HG03571 (cell line): Measurements from ENCODE around the gene NAALADL1.
"Not testable (repeated sequence)": the region's sequence is repeated elsewhere in the genome, so short reads cannot be mapped to it uniquely, and the experiment has no call there.

ENCODE experiments used
- ATAC-seq: cut with Tn5 transposase; IDR thresholded peaks from one replicate; pipeline ENCODE4 v1.9.1; 2021; ENCODE audit not compliant: unreplicated experiment

NAALADL1 gene

GRCh38 chr11:65051398-65051858 is 6.9 kb downstream of the NAALADL1 start:
- ATAC-seq: no peak

DNA sequence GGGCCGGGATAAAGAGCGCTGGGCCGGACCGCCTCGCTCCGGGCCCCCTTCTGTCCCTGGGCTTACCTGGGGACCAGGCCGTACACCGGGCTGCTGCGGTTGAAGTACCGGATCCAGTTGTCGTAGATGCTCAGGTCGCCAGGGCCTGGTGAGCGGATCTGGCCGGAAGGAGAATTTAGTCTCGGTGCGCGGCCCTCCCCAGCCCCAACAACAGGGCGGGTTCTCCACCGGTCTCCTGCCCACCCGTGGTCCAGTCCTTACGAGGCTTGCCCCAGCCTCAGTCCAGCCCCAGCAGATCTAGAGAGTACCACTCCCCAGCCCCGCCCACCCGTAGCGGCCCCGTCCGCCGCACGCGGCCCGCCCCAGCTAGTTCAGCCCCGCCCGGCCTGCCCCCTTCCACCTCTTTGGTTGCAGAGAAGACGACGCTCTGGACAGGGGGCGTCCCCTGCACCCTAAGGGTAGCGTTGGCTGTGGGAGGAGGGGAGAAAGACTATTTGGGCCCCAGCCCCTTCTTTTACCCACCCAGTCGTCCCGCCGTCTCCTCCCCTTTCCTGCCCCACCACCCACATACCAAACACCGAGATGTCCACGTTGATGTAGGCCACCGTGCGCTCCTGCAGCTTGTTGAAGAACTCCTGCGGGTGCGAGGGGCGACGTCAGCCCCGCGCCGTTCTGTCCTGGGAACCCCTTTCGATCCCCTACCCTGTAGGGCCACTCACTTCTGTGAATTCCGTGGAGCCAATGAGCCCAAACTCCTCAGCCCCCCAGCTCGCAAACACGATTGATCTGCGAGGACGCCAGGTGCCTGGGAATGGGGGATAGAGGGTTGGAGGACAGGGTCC is 10.6 kb downstream of the NAALADL1 start:
- no peak for ATAC-seq

DNA sequence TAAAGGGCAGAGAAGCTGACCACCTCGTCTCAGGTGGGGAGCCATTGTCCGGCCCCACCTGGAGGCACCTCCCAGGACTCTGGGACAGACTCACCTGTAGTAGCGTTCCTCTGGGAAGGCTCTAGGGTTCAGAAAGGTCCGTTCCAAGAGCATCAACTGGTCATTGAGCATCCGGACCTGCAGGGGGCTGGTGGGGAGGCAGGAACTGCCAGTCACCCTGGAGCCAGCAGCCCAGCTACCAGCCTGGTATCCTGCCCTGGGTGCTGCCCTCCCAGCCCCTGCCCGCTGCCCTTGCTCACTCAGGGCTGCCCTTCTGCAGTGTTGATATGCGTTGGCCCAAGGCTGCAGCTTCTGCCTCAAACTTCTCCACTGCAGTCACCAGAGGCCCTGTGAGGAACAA is 12.6 kb downstream of the NAALADL1 start:
- no peak for ATAC-seq

GRCh38 chr11:65045061-65045460 is 13.3 kb downstream of the NAALADL1 start:
- no peak for ATAC-seq

GRCh38 chr11:65043881-65044501 is 14.4 kb downstream of the NAALADL1 start:
- no peak for ATAC-seq

DNA sequence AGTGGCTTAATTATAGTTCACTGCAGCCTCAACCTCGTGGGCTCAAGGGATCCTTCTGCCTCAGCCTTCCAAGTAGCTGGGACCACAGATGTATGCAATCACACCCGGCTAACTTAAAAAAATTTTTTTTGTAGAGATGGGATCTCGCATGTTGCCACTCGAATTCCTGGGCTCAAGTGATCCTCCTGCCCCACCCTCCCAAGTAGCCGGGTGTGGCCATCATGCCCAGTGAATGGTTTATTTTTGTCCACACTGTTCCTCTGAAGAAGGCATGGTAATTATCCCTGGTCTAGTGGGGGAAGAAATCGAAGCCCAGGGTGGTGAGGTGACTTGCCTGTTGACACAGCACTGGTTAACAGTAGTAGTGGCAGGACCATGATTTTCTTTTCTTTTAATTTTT is 15.5 kb downstream of the NAALADL1 start:
- no peak for ATAC-seq

GRCh38 chr11:65040847-65041622 is 17.3 kb downstream of the NAALADL1 start, which contains the start of gene SAC3D1:
Gene SAC3D1, plus strand, starts transcription at chr11:65041210. Its CDS starts 83 bp downstream, at chr11:65041293.
- peak; percentile 86 for ATAC-seq

DNA sequence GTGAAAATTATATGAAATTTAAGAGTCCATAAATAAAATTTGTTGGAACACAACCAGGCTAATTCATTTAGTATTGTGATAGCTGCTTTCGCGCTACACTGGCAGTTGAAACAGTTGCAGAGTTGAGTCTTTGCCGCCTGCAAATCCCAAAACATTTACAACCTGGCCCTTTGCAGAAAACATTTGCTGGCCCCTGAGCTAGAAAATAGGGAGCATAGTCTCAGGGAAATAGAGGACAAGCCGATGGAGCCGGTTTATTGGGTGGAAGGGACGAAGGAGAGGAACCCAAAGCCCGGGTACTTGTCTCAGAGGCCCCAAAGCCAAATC is 17.9 kb downstream of the NAALADL1 start:
- ATAC-seq: no peak

- no peak for ATAC-seq
Measured at GRCh38 chr11:65036931-65037330, 21.4 kb downstream of the NAALADL1 start.

- no peak for ATAC-seq
Measured at GRCh38 chr11:65035579-65035978, 22.8 kb downstream of the NAALADL1 start.

GRCh38 chr11:65034423-65034822 is 23.9 kb downstream of the NAALADL1 start:
- ATAC-seq: no peak

- no peak for ATAC-seq
Measured at GRCh38 chr11:65032216-65032615, 26.1 kb downstream of the NAALADL1 start.

DNA sequence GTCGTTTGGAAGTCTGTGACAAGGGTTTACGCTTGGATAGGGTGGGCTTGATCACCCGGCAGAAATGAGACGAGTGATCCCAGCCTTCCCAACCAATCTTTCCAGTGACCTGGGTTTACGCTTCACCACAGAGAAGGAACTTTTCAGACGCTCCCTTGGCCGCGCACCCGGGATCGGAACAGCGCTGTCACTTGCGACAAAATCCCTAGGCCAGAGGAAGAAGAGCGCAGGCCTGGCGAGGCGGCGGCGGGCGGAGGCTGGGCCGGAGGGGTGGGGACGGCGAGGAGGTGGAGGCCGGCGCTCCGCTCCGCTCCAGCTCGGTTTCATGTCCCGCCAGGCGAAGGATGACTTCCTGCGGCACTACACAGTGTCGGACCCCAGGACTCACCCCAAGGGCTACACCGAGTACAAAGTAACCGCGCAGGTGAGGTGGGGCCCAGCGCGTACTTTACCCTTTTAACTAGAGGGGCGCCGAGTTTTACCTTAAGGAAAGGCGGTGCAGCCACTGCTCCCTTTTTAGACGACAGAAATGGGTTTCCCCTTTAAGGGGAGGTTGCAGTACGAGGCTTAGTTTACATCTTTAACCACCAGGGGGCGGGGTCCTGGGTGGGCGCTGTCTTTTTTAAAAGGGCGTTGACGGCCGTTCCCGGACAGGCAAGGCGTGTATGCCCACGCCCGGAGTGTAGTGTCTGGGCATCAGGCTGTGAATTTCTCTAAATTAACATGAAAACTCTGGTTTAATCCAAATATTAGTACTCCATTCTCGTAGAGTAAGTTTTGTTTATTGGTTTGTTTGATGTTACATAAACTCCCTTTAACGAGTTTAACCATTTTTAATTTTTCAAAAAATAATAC is 30.9 kb downstream of the NAALADL1 start, which contains the start of gene SNX15:
TSS of gene SNX15 (plus strand) at position 227 of the 855 bp plus-strand sequence. CDS start at position 326, 99 bp downstream.
- peak; percentile 71 for ATAC-seq

GRCh38 chr11:65026810-65027209 is 31.5 kb downstream of the NAALADL1 start:
- no peak for ATAC-seq

- ATAC-seq: not testable (repeated sequence)
Measured at GRCh38 chr11:65023502-65023901, 34.9 kb downstream of the NAALADL1 start.

- ATAC-seq: no peak
Measured at GRCh38 chr11:65021509-65021908, 36.8 kb downstream of the NAALADL1 start.

DNA sequence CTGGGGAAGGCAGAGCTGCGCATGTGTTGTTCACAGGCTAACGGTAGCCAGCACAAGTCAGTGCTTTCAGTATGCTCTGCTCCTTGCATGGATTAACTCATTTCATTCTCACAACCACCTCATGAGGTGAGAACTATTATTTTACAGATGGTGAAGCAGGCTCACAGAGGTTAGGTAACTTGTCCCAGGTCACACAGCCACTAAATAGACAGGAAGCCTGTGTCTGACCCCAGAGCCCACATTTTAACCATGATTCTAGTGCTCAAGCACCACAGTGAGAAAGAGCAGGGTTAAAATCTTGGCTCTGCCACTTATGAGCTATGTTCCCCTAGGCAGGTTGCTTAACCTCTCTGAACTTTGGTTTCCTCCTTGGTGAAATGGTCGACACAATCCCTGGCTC is 37.4 kb downstream of the NAALADL1 start:
- no peak for ATAC-seq

- no peak for ATAC-seq
Measured at GRCh38 chr11:65019824-65020223, 38.5 kb downstream of the NAALADL1 start.

- no peak for ATAC-seq
Measured at GRCh38 chr11:65017937-65018336, 40.4 kb downstream of the NAALADL1 start.

- no peak for ATAC-seq
Measured at GRCh38 chr11:65016705-65017104, 41.6 kb downstream of the NAALADL1 start.
